H1 (cell line): ENCODE measurements around the gene NAV3. TPM values are rescaled to one million over a fixed set of nuclear protein-coding genes. Genes with fewer than 3 reads are reported as not detected.
A peak's percentile ranks its signal among the peaks of the same experiment; 100 is the strongest.

Source experiments
- CTCF ChIA-PET: fragments of 300-600 bp; sonication (Branson Sonifier 250); formaldehyde crosslinking; loops from one replicate; lab custom pipeline; 2021; ENCODE audit not compliant: partially characterized antibody; lab: Charles Lee
- POLR2A ChIA-PET: fragments of 300-600 bp; sonication (Branson Sonifier 250); formaldehyde crosslinking; loops from one replicate; lab custom pipeline; 2021; ENCODE audit warnings: inconsistent platforms; ENCODE audit not compliant: partially characterized antibody; lab: Charles Lee
- DNase-seq, 2 experiments: peaks; one replicate each; pipeline versions ENCODE4 v3.0.0 to v3.0.0-alpha.2; 2010 to 2022; ENCODE audit warnings: low spot score in 2 of 2, low read depth in 1 of 2, mixed read lengths in 1 of 2
- FAIRE-seq: peaks from 2 replicates; lab custom pipeline; 2011; peaks lifted over from hg19 to GRCh38; lab: Jason Lieb, UNC
- H2AFZ ChIP-seq: 2 replicates; pipeline ENCODE4 v1.8.1; 2012; ENCODE audit warnings: low read length, inconsistent platforms
- H2AK5ac ChIP-seq: 2 replicates; pipeline ENCODE4 v1.6.1; 2013; ENCODE audit warnings: low read depth, low read length
- H2BK120ac ChIP-seq: replicated peaks from 2 replicates; pipeline ENCODE3; 2013; ENCODE audit warnings: low read depth, low read length, inconsistent platforms
- H2BK12ac ChIP-seq: 2 replicates; pipeline ENCODE4 v1.6.1; 2013; ENCODE audit warnings: low read depth, low read length
- H2BK15ac ChIP-seq: 2 replicates; pipeline ENCODE4 v1.6.1; 2013; ENCODE audit warnings: low read length
- H2BK20ac ChIP-seq: 2 replicates; pipeline ENCODE4 v1.6.1; 2013; ENCODE audit warnings: low read length
- H2BK5ac ChIP-seq: 2 replicates; pipeline ENCODE4 v1.6.1; 2013; ENCODE audit warnings: low read depth, low read length
- H3K14ac ChIP-seq: 2 replicates; pipeline ENCODE4 v1.6.1; 2013; ENCODE audit warnings: inconsistent platforms; ENCODE audit not compliant: insufficient read length
- H3K18ac ChIP-seq: 2 replicates; pipeline ENCODE4 v1.6.1; 2013; ENCODE audit warnings: low read length; ENCODE audit errors: extremely low read depth
- H3K23ac ChIP-seq: 2 replicates; pipeline ENCODE4 v1.6.1; 2013; ENCODE audit warnings: inconsistent platforms; ENCODE audit not compliant: insufficient read length
- H3K23me2 ChIP-seq: 2 replicates; pipeline ENCODE4 v1.6.1; 2013; ENCODE audit warnings: low read depth, low read length
- H3K27ac ChIP-seq: 2 replicates; pipeline ENCODE4 v1.6.1; 2011; ENCODE audit warnings: low read depth, low read length, inconsistent platforms
- H3K27me3 ChIP-seq, 4 experiments: replicated peaks in 1 of 4; 1 replicate in 1 of 4; 2 replicates in 3 of 4; pipeline versions ENCODE4 v1.6.1 to v1.8.1; 2011 to 2013; ENCODE audit warnings: low read length in 3 of 4, mild to moderate bottlenecking in 3 of 4, inconsistent platforms in 2 of 4, mixed read lengths in 2 of 4, moderate library complexity in 1 of 4; ENCODE audit not compliant: control insufficient read depth in 3 of 4, insufficient read depth in 3 of 4; ENCODE audit errors: extremely low read depth in 1 of 4
- H3K36me3 ChIP-seq, 4 experiments: 2 replicates each; pipeline versions ENCODE4 v1.6.1 to v1.8.1; 2011 to 2013; ENCODE audit warnings: mild to moderate bottlenecking in 4 of 4, low read length in 3 of 4, moderate library complexity in 2 of 4, control low read depth in 1 of 4, inconsistent platforms in 1 of 4; ENCODE audit not compliant: insufficient read depth in 4 of 4, control insufficient read depth in 2 of 4
- H3K4ac ChIP-seq: replicated peaks from 2 replicates; pipeline ENCODE3; 2013; ENCODE audit warnings: low read length, low read depth, mixed read lengths, inconsistent platforms; ENCODE audit not compliant: insufficient read length
- H3K4me1 ChIP-seq, 4 experiments: replicated peaks in 1 of 4; 1 replicate in 1 of 4; 2 replicates in 3 of 4; pipeline versions ENCODE4 v1.6.1 to v1.8.1; 2011 to 2013; ENCODE audit warnings: low read length in 3 of 4, inconsistent platforms in 2 of 4, mixed read lengths in 1 of 4; ENCODE audit not compliant: insufficient read depth in 4 of 4, control insufficient read depth in 3 of 4
- H3K4me2 ChIP-seq, 2 experiments: 2 replicates each; pipeline versions ENCODE4 v1.6.1 to v1.8.1; 2011 to 2013; ENCODE audit warnings: low read depth in 2 of 2, low read length in 2 of 2, control low read depth in 1 of 2, inconsistent platforms in 1 of 2, mild to moderate bottlenecking in 1 of 2; ENCODE audit not compliant: insufficient read depth in 1 of 2
- H3K4me3 ChIP-seq, 4 experiments: fragments of 200-600, 300-600 bp in 1 of 4; sonication (generic), shearing (Covaris generic), sonication (Bioruptor Twin) in 1 of 4; 2 replicates each; pipeline versions ENCODE4 v1.5.1 to v1.8.1; 2011 to 2016; ENCODE audit warnings: low read length in 4 of 4, low read depth in 3 of 4, control low read depth in 2 of 4, inconsistent platforms in 2 of 4, mild to moderate bottlenecking in 2 of 4, mixed read lengths in 1 of 4, moderate library complexity in 1 of 4; ENCODE audit not compliant: insufficient read depth in 2 of 4; ENCODE audit errors: extremely low read depth in 1 of 4
- H3K56ac ChIP-seq: replicated peaks from 2 replicates; pipeline ENCODE3; 2013; ENCODE audit warnings: low read depth, mild to moderate bottlenecking, mixed read lengths, low read length, inconsistent platforms; ENCODE audit not compliant: insufficient read length
- H3K79me1 ChIP-seq: 2 replicates; pipeline ENCODE4 v1.6.1; 2013; ENCODE audit warnings: low read depth, low read length, control low read depth
- H3K79me2 ChIP-seq, 2 experiments: 2 replicates each; pipeline versions ENCODE4 v1.6.1 to v1.8.1; 2012 to 2013; ENCODE audit warnings: low read length in 2 of 2, mild to moderate bottlenecking in 2 of 2, inconsistent platforms in 1 of 2; ENCODE audit not compliant: insufficient read depth in 2 of 2, control insufficient read depth in 1 of 2
- H3K9ac ChIP-seq, 4 experiments: replicated peaks in 1 of 4; 1 replicate in 1 of 4; 2 replicates in 3 of 4; pipeline versions ENCODE4 v1.6.1 to v1.8.1; 2011 to 2013; ENCODE audit warnings: low read depth in 3 of 4, low read length in 3 of 4, control low read depth in 2 of 4, mild to moderate bottlenecking in 2 of 4, moderate library complexity in 2 of 4, inconsistent platforms in 1 of 4; ENCODE audit errors: extremely low read depth in 1 of 4
- H3K9me3 ChIP-seq, 2 experiments: 2 replicates each; pipeline versions ENCODE4 v1.6.1 to v1.8.1; 2012 to 2013; ENCODE audit warnings: mild to moderate bottlenecking in 2 of 2, moderate library complexity in 2 of 2, control low read depth in 1 of 2, inconsistent platforms in 1 of 2, low read depth in 1 of 2, low read length in 1 of 2, mixed read lengths in 1 of 2; ENCODE audit not compliant: insufficient read depth in 2 of 2
- H4K20me1 ChIP-seq, 2 experiments: replicated peaks in 1 of 2; 2 replicates each; pipeline versions ENCODE3 to v1.8.1; 2011 to 2013; ENCODE audit warnings: inconsistent platforms in 2 of 2, low read length in 2 of 2, mild to moderate bottlenecking in 1 of 2; ENCODE audit not compliant: insufficient read depth in 2 of 2, control insufficient read depth in 1 of 2
- H4K5ac ChIP-seq: 2 replicates; pipeline ENCODE4 v1.6.1; 2013; ENCODE audit warnings: low read length, low read depth, mixed read lengths, inconsistent platforms; ENCODE audit not compliant: insufficient read length
- H4K8ac ChIP-seq: 2 replicates; pipeline ENCODE4 v1.8.0; 2013; ENCODE audit warnings: mild to moderate bottlenecking, moderate library complexity, low read length, inconsistent platforms; ENCODE audit not compliant: insufficient read depth; ENCODE audit errors: extremely low read depth
- H4K91ac ChIP-seq: replicated peaks from 2 replicates; pipeline ENCODE3; 2013; ENCODE audit warnings: low read length, mixed read lengths, inconsistent platforms; ENCODE audit not compliant: insufficient read length
- CTCF ChIP-seq, 3 experiments: IDR thresholded peaks; 1 replicate in 2 of 3; 2 replicates in 1 of 3; pipeline versions ENCODE4 v1.5.1 to v1.6.1; 2011; ENCODE audit warnings: low read length in 3 of 3, mild to moderate bottlenecking in 3 of 3, inconsistent platforms in 2 of 3, low read depth in 1 of 3, moderate library complexity in 1 of 3; ENCODE audit not compliant: insufficient read depth in 1 of 3; ENCODE audit errors: control extremely low read depth in 1 of 3
- RXRA ChIP-seq: IDR thresholded peaks from 2 replicates; pipeline ENCODE4 v1.6.1; 2011; ENCODE audit warnings: low read depth, mild to moderate bottlenecking, low read length, moderate library complexity; ENCODE audit not compliant: insufficient read depth
- WGBS, 2 experiments: shearing (Covaris generic) in 1 of 2; methylation state at CpG; one replicate each; pipeline versions ENCODE4 v1.1.6 to v1.1.7; 2013 to 2015; ENCODE audit warnings: low lambda C conversion rate in 2 of 2, mixed read lengths in 2 of 2, inconsistent platforms in 1 of 2, low coverage in 1 of 2, missing lambda C conversion rate in 1 of 2; ENCODE audit not compliant: insufficient replicate concordance in 2 of 2, insufficient coverage in 1 of 2, insufficient read length in 1 of 2; ENCODE audit errors: extremely low coverage in 1 of 2, missing lambda C conversion rate in 1 of 2; 5-methylcytosine and 5-hydroxymethylcytosine counted together
- polyA plus RNA-seq, 7 experiments: library from polyadenylated mRNA; depleted of rRNA in 3 of 7; stranded (reverse) in 5 of 7; unstranded in 2 of 7; fragments of >200 nt in 5 of 7; fragments of 200-250 nt in 2 of 7; gene quantifications; 1 replicate in 5 of 7; 2 replicates in 1 of 7; 4 replicates in 1 of 7; pipeline versions ENCODE4 v1.2.1 to v1.2.3, GENCODE V29; 2011 to 2013; ENCODE audit warnings: missing spikeins in 2 of 7, mixed read lengths in 2 of 7
- total RNA-seq: library from RNA; stranded (reverse); fragmentation: NEBNext Ultra II Directional; extraction: Animal tissue kit (Norgen Biotek cat#: 25700); gene quantifications from 2 replicates; pipeline ENCODE4 v1.2.1, GENCODE V29; 2021

The NAV3 gene
- total and polyA plus RNA-seq, 2 of the 8 experiments (the other 6 are each of a cell fraction or from before 2014, with no cell fraction given), result 0.47 to 5.0 TPM

- H4K5ac ChIP-seq, result no peak overlapping the region
- no peak overlapping the region for H3K56ac ChIP-seq
- H3K4me1 ChIP-seq, result no peaks in the 10 kb centered on the region
- no peaks in the 10 kb centered on the region for H3K27me3 ChIP-seq
- 100% methylated on average over 2 of the region's 2 CpGs; no CpG with 5 or more reads in 1 of the 2 experiments for WGBS, 2 experiments
- no peak overlapping the region for H2BK5ac ChIP-seq
- peaks cover 11 to 12% of the 10 kb centered on the region in 2 experiments for H3K9me3 ChIP-seq
- no peak overlapping the region for H3K4me3 ChIP-seq
- 0 out of 8 replicates have a peak, but pooled peaks cover 0 to 2% (median 0%) of the 10 kb centered on the region in 4 experiments for H3K36me3 ChIP-seq
- no peaks in the 10 kb centered on the region for H3K23me2 ChIP-seq
- no peak overlapping the region for H3K4me2 ChIP-seq
- no peaks in the 10 kb centered on the region for H3K79me1 ChIP-seq
- H3K14ac ChIP-seq, result no peak overlapping the region
- H3K4ac ChIP-seq, result no peak overlapping the region
- H4K8ac ChIP-seq, result no peak overlapping the region
- no peak overlapping the region for H3K23ac ChIP-seq
- H4K91ac ChIP-seq, result no peak overlapping the region
- H4K20me1 ChIP-seq, result no peaks in the 10 kb centered on the region
- no peak overlapping the region for H3K27ac ChIP-seq
- H2BK12ac ChIP-seq, result no peak overlapping the region
- H3K18ac ChIP-seq, result no peak overlapping the region
- no peak overlapping the region for H2BK20ac ChIP-seq
- ChIA-PET POLR2A (no interaction called here), CTCF (interaction anchor here (0.9 to 1.1 kb wide), 2 partner anchors 206 to 300 kb away, joined by 3 read pairs; no protein-coding TSS in a partner anchor)
- H2AFZ ChIP-seq, result peak overlapping the region; percentile 81; the same call in 1 of the 2 replicates
- H2BK15ac ChIP-seq, result no peak overlapping the region
- H2BK120ac ChIP-seq, result no peak overlapping the region
- H2AK5ac ChIP-seq, result no peak overlapping the region
- DNase-seq, result no peak
- no peak overlapping the region for H3K9ac ChIP-seq
- no peak for FAIRE-seq
- H3K79me2 ChIP-seq, result no peaks in the 10 kb centered on the region
- TF ChIP-seq RXRA (no peak), CTCF (IDR thresholded peaks at IDR 0.05; ENCODE audit: control extremely low read depth in 1 of 3, insufficient read depth in 1 of 3, low read depth in 1 of 3, low read length in 3 of 3) (no peak)
These were observed 431.2 kb downstream of the NAV3 start for GRCh38 chr12:78261901-78262300.
